MM.1S (cell line): ENCODE results near the gene EXOSC7.

Experiments used
- DNase-seq: peaks from one replicate; pipeline ENCODE4 v3.0.0-alpha.2; 2015
- H2AFZ ChIP-seq: fragments of 300-600 bp; sonication (generic); 2 replicates; pipeline ENCODE4 v1.6.0; 2016; ENCODE audit warnings: antibody characterized with exemption, low read length
- H3F3A ChIP-seq: fragments of 300-600 bp; sonication (generic); 2 replicates; pipeline ENCODE4 v1.6.1; 2016; ENCODE audit warnings: mild to moderate bottlenecking, antibody characterized with exemption, low read length, moderate library complexity, mixed read lengths; ENCODE audit not compliant: insufficient read depth
- H3K27ac ChIP-seq: fragments of 300-600 bp; sonication (generic); 2 replicates; pipeline ENCODE4 v1.5.1; 2016; ENCODE audit warnings: mild to moderate bottlenecking, low read length
- H3K27me3 ChIP-seq: fragments of 300-600 bp; sonication (generic); replicated peaks from 2 replicates; pipeline ENCODE4 v1.6.0; 2016; ENCODE audit warnings: low read length; ENCODE audit not compliant: insufficient read depth
- H3K36me3 ChIP-seq: fragments of 300-600 bp; sonication (generic); replicated peaks from 2 replicates; pipeline ENCODE4 v1.6.1; 2016; ENCODE audit warnings: mild to moderate bottlenecking, low read length, mixed read lengths; ENCODE audit not compliant: insufficient read depth
- H3K4me1 ChIP-seq: fragments of 300-600 bp; sonication (generic); 2 replicates; pipeline ENCODE4 v1.6.1; 2016; ENCODE audit warnings: low read length, mixed read lengths
- H3K4me2 ChIP-seq: fragments of 300-600 bp; sonication (generic); 2 replicates; pipeline ENCODE4 v1.6.0; 2016; ENCODE audit warnings: low read depth, low read length
- H3K4me3 ChIP-seq: fragments of 300-600 bp; sonication (generic); 2 replicates; pipeline ENCODE4 v1.5.1; 2016; ENCODE audit warnings: low read length, mixed read lengths
- H3K79me2 ChIP-seq: fragments of 300-600 bp; sonication (generic); 2 replicates; pipeline ENCODE4 v1.6.1; 2016; ENCODE audit warnings: mixed run types, low read length, mixed read lengths
- H3K9ac ChIP-seq: fragments of 300-600 bp; sonication (generic); 2 replicates; pipeline ENCODE4 v1.6.1; 2016; ENCODE audit warnings: low read length, mixed read lengths
- H3K9me2 ChIP-seq: fragments of 300-600 bp; sonication (generic); replicated peaks from 2 replicates; pipeline ENCODE4 v1.6.1; 2016; ENCODE audit warnings: mild to moderate bottlenecking, low read length, mixed read lengths; ENCODE audit not compliant: insufficient read depth
- H3K9me3 ChIP-seq: fragments of 300-600 bp; sonication (generic); replicated peaks from 2 replicates; pipeline ENCODE4 v1.6.1; 2016; ENCODE audit warnings: mild to moderate bottlenecking, low read length, mixed read lengths; ENCODE audit not compliant: insufficient read depth
- H4K20me1 ChIP-seq: fragments of 300-600 bp; sonication (generic); 2 replicates; pipeline ENCODE4 v1.6.1; 2016; ENCODE audit warnings: mild to moderate bottlenecking, low read length, moderate library complexity, mixed read lengths; ENCODE audit not compliant: insufficient read depth
- CTCF ChIP-seq: fragments of 300-600 bp; sonication (generic); IDR thresholded peaks from 2 replicates; pipeline ENCODE4 v1.5.1; 2016; ENCODE audit warnings: antibody characterized with exemption, low read length, mixed read lengths
- EZH2 ChIP-seq: fragments of 300-600 bp; sonication (generic); optimal IDR thresholded peaks from 2 replicates; pipeline ENCODE3; 2017; ENCODE audit warnings: low read depth, mild to moderate bottlenecking, antibody characterized with exemption, low read length, mixed read lengths
- EZH2phosphoT487 ChIP-seq: fragments of 300-600 bp; sonication (generic); IDR thresholded peaks from 2 replicates; pipeline ENCODE4 v1.6.1; 2018; ENCODE audit warnings: antibody characterized with exemption, low read length

Gene EXOSC7

DNA sequence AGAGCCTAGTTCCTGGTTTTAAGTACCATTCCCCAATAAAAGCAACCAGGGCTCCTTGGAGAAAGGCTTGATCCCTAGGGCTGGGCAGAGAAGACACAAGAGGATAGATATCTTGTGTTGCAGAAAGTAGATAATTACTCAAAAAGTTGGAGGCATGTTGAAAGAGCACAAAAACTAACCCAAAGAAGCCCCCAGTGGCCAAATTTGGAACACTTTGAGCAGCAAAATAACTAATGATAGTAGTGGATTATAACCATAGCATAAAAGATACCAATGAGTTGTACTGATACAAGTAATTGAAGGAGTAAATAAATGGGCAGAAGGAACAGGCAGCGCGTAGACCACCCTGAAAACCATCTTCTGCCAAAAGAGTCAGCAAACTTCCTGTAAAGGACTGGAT lies 12.0 kb downstream of the EXOSC7 start:
- H4K20me1 ChIP-seq, result no peaks in the 10 kb centered on the region
- TF ChIP-seq CTCF, result peak; percentile 53
- no peak for TF ChIP-seq EZH2
- no peak for TF ChIP-seq EZH2phosphoT487
- H3K4me1 ChIP-seq, result no peaks in the 10 kb centered on the region
- H3K27ac ChIP-seq, result no peak overlapping the region
- H3K79me2 ChIP-seq, result peaks cover 64% of the 10 kb centered on the region
- no peaks in the 10 kb centered on the region for H3K9me2 ChIP-seq
- H3K9me3 ChIP-seq, result no peaks in the 10 kb centered on the region
- no peaks in the 10 kb centered on the region for H3K27me3 ChIP-seq
- H3F3A ChIP-seq, result no peaks in the 10 kb centered on the region
- no peak overlapping the region for H3K9ac ChIP-seq
- H3K4me3 ChIP-seq, result no peak overlapping the region
- no peak for DNase-seq
- H3K36me3 ChIP-seq, result peaks cover 7% of the 10 kb centered on the region
- no peak overlapping the region for H3K4me2 ChIP-seq
- no peak overlapping the region for H2AFZ ChIP-seq

GRCh38 chr3:44989141-44989540 lies 13.1 kb downstream of the EXOSC7 start:
- Histone ChIP-seq H3K9me3 (no peaks in the 10 kb centered on the region), H2AFZ (no peak overlapping the region), H3K4me2 (no peak overlapping the region), H4K20me1 (no peaks in the 10 kb centered on the region), H3K4me3 (no peak overlapping the region), H3K4me1 (no peaks in the 10 kb centered on the region), H3F3A (no peaks in the 10 kb centered on the region), H3K27ac (no peak overlapping the region), H3K27me3 (no peaks in the 10 kb centered on the region), H3K9me2 (no peaks in the 10 kb centered on the region), H3K36me3 (peaks cover 7% of the 10 kb centered on the region), H3K79me2 (peaks cover 57% of the 10 kb centered on the region), H3K9ac (no peak overlapping the region)
- no peak for TF ChIP-seq EZH2phosphoT487
- no peak for TF ChIP-seq EZH2
- TF ChIP-seq CTCF, result no peak
- DNase-seq, result no peak

DNA sequence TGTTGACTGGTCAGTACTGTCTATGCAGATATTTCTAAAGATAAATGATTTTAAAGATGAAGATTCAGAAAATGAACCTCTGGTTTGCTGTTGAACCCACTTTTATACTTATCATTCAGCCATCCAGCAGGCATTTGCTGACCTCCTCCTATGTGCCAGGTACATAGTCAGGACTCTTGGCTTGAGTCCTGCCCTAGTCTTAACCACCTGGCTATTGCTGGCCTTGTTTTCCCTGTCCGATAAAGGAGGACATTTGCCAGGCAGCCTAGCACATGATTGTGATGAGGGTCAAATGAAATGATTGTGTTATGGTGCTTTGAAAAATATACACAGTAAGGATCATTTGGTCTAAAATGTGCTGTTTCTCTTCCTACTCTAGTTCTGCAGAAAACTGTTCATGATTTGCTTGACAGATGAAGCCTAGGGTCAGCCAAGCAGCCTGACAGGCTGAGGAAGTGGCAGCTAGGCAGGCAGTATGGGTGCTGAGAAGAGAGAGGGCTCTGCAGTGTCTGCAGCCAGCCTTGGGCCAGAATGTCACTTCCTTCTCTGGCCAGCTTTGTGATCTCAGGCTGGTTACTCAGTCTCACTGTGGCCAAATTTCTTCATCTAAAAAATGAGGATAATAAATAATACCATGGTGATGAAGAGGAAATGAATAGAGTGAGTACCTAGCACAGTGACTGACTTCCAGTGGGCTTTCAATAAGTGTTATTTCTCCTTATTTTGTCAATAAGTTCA lies 13.8 kb downstream of the EXOSC7 start:
- Histone ChIP-seq H3K4me2 (no peak overlapping the region), H3K4me1 (no peaks in the 10 kb centered on the region), H4K20me1 (no peaks in the 10 kb centered on the region), H3K27ac (no peak overlapping the region), H3K9me2 (no peaks in the 10 kb centered on the region), H3K9ac (no peak overlapping the region), H3F3A (no peaks in the 10 kb centered on the region), H3K27me3 (no peaks in the 10 kb centered on the region), H3K4me3 (no peak overlapping the region), H3K36me3 (peaks cover 7% of the 10 kb centered on the region), H3K9me3 (no peaks in the 10 kb centered on the region), H2AFZ (no peak overlapping the region), H3K79me2 (peaks cover 56% of the 10 kb centered on the region)
- no peak for TF ChIP-seq EZH2
- no peak for TF ChIP-seq CTCF
- no peak for TF ChIP-seq EZH2phosphoT487
- DNase-seq, result no peak
